Stimulated activated naive CD4-positive, alpha-beta T cell (primary cell): ENCODE results near the gene PITPNC1.

Experiments
- DNase-seq, 6 experiments: peaks; one replicate each; lab custom pipeline; 2025; lab: John Stamatoyannopoulos, UW

Gene PITPNC1

GRCh38 chr17:67548693-67549092 is 171.6 kb downstream of the PITPNC1 start:
- DNase-seq, result no peak

- DNase-seq, result no peak
These were observed 172.7 kb downstream of the PITPNC1 start for GRCh38 chr17:67549820-67550219.

DNA sequence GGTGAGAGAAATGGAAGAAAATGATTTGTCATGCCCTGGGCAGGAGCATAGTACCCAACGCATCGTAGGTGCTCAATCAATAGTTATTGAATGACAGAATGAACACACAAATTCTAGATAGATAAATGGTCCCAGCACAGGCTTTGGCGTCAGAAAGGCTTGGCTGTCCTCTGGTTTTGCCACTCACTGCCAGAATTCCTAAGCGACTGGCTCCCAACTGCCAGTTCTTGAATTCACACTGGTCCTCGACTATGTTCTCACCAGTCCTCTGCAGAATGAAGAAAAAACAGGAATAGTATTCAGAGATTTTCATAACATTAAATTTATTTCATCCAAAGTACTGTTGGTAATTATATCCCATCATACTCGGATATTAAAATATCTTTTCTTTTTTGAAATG is 177.6 kb downstream of the PITPNC1 start:
- no peak for DNase-seq

DNA sequence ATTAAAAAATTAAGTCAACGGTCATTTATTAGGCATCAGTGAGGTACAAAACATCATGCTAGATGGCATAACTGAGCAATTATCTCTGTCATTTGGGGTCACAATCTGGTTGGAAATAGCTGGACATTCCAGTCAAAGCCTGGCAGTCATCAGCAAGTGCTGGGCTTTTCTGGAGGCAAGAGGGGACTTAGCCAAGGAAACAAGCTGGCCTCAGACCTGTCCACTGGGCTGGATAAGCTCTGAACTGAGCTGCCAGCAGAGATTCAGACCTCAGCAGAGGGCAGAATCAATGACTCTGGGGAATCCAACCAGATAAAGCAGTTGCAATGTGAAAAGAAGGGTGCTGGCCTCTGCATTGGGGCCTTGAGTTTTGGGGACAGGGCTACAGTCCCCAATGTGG is 178.8 kb downstream of the PITPNC1 start:
- no peak for DNase-seq

- no peak for DNase-seq
These were observed 180.2 kb downstream of the PITPNC1 start for GRCh38 chr17:67557052-67557845.

DNA sequence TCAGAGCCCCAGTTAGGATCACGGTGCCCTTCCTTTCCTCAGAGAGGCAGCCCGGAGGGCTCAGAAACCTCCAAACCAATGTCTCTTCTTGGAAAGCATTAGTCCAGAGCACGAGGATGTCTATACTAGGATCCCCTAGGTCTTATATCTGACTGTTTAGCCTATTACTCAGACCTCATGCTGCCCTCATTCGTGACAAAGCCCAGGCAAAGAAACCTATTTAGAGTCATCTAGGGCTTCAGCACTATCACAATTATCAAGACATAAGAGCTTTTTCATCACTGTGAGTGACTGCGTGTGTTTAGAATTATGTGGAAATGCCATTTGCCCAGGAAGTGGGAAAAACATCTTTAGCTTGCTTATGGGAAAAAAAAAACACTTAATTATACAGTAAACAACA is 180.8 kb downstream of the PITPNC1 start:
- no peak for DNase-seq

DNA sequence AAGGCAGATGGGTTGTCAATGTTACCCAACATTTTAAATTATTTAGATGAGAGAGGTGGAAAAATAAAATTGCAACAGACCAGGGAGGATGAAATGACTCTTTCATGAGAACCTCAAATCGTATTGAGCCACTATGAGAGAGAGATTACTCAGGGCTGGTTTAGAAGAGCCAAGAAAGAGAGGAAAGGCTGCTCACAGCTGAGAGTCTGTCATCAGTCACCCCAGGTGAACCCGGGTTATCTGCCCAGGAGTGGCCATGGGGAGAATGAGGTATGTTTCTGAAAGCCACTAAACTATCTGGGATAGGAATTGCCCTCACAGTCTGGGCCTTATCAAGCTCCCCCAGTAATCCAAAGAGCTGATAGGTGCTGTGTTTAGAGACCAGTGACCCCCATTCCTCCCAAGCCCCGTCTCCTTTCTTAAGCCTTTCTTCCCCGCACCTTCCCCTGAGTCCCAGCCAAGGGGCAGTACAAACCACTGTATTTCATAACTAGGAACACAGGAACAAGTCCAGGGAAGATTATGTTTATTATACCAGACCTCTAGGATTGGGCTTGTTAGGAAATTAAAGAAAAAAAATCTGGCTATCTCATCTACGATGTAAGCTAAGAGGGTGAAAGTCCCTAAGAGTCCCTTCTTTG is 181.8 kb downstream of the PITPNC1 start:
- DNase-seq, result no peak

- DNase-seq, result no peak
These were observed 182.4 kb downstream of the PITPNC1 start for GRCh38 chr17:67559381-67559966.

DNA sequence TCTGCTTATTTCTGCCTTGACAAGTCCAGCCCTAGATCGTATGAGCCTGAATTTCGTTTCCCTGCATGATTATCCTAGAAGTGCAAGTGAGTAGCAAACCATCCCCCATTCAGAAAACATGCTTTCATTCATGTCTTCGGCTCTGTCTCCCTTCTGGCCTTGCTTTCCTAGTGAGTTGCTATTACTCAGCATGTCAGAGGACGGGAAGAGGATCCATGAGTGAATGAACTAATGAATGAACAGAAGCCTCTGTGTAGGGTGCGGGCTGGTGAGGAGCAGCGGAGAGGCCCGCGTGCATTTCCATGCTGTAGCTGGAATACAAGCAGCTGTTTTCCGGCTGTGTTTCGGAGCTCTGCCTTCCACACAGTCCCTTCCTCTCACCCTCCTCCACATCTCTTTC is 184.9 kb downstream of the PITPNC1 start:
- DNase-seq, result no peak

GRCh38 chr17:67563692-67564228 is 186.7 kb downstream of the PITPNC1 start:
- no peak for DNase-seq

- DNase-seq, result no peak
These were observed 188.0 kb downstream of the PITPNC1 start for GRCh38 chr17:67565068-67565467.

- DNase-seq, result no peak
These were observed 189.6 kb downstream of the PITPNC1 start for GRCh38 chr17:67566656-67567055.

DNA sequence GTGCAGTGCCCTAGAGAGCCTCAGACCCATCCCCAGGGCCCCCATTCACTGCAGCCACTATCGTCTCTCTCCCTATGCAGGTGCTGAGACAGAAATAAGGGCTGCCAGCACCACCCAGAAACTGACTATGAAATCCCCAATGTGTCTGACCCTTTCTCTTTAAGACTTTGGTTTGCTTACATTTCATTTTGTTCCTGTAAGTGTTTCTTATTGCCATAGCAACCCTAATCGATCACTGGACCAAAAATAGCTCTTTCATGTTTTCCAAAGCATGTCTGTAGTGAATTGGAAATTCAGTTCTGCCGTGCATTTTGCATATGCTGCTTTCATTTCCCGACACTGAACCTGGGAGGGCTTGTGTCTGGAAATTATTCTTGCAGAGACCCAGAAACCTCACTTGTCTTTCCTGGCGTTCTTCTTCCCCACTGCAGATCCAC is 192.0 kb downstream of the PITPNC1 start:
- no peak for DNase-seq

DNA sequence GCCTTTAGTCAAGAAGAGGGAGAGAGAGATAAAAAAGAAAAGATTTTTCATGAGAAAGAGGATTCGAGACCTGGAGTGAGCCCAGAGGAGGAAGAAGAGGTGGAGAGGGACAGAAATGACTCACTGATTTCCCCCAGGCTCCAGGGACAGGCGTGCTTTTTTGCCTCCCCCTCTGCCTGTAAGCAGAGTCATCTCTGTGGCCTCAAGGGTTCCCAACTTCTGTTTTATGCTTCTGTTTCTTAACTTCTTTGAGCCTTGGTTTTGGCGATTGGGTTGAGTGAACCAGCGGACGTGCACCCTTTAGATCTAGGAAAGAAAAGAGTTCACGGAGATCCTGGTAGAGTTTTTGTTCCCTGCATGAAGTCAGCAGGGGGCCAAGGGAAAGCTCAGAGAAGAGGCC is 192.8 kb downstream of the PITPNC1 start:
- no peak for DNase-seq

GRCh38 chr17:67570797-67571196 is 193.7 kb downstream of the PITPNC1 start:
- no peak for DNase-seq

- DNase-seq, result no peak
These were observed 194.4 kb downstream of the PITPNC1 start for GRCh38 chr17:67571478-67571877.

- DNase-seq, result no peak
These were observed 197.0 kb downstream of the PITPNC1 start for GRCh38 chr17:67573987-67574657.

DNA sequence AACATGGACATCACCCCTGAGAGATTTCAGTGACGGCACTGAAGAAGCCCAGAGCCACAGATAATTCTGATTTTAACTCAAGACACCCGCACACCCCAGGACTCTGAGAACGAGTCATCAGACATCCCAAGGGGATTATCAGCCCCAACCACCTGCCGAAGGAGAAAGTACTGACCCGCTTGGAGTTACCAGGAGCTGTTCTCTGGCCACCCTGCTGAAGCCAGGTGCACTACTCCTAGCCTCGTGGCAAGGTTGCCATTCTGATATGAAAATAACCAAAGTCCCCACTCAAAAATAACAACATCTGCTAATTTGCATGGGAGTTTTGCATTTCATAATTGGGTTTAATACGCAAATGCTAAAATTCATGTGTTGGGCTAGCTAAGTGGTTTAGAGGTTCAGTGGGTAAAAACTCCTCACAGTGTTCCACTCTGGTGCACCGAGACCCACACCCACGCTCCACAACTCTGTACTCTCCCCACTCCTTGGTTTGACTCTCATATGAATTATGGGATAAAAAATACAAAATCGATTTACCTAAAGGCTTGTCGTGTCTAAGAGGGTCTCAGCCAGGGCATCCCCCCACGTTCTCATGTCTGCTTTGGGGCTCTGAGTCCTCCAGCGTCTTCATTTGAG is 197.7 kb downstream of the PITPNC1 start:
- no peak for DNase-seq

DNA sequence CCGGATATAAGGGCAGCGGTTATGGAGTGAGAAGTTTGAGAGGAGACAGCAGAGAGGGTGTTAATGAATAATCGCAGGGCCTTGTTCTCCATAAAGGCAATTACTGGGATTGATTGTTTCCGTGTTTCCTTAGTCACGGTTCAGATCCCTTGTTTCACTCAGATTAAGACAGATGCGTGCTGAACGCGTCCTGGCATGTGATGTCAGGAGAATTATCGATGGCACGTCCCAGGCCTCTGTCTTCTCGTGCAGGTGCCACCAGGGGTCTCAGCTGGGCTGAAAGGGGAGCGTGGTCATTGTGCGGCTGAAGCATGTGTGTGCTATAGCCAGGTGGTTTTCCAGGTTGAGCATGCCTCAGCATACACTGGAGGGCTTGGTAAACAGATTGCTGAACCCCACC is 198.2 kb downstream of the PITPNC1 start:
- DNase-seq, result no peak

- DNase-seq, result no peak
These were observed 199.5 kb downstream of the PITPNC1 start for GRCh38 chr17:67576471-67577115.

GRCh38 chr17:67577429-67578141 is 200.5 kb downstream of the PITPNC1 start:
- no peak for DNase-seq
